PC-9 (cell line): ENCODE measurements around the gene TMEM240. TPM values are rescaled to one million over a fixed set of nuclear protein-coding genes. Genes with fewer than 3 reads are reported as not detected.
"Not testable (repeated sequence)": the region's sequence is repeated elsewhere in the genome, so short reads cannot be mapped to it uniquely, and the experiment has no call there.

ENCODE experiments used
- BruUV-seq: library from RNA; stranded (reverse); fragments of 400-500 nt; replicated peaks from 2 replicates; lab custom pipeline; 2021; lab: Mats Ljungman, UMichigan
- CTCF ChIA-PET: fragments of 300-600 bp; sonication (Branson Sonifier 250); formaldehyde crosslinking; loops from one replicate; lab custom pipeline; 2022; ENCODE audit warnings: antibody characterized with exemption; lab: Charles Lee
- POLR2A ChIA-PET: fragments of 300-600 bp; sonication (Branson Sonifier 250); formaldehyde crosslinking; loops from one replicate; lab custom pipeline; 2022; ENCODE audit warnings: antibody characterized with exemption; ENCODE audit not compliant: unreplicated experiment; lab: Charles Lee
- DNase-seq, 2 experiments: peaks; one replicate each; pipeline versions ENCODE4 v3.0.0 to v3.0.0-alpha.2; 2015 to 2022; ENCODE audit warnings: mixed read lengths in 1 of 2
- H2AFZ ChIP-seq: fragments of 200-600 bp; sonication (generic); 2 replicates; pipeline ENCODE4 v1.8.1; 2017; ENCODE audit warnings: antibody characterized with exemption
- H3F3A ChIP-seq: fragments of 200-600 bp; sonication (generic); 2 replicates; pipeline ENCODE4 v1.8.1; 2017; ENCODE audit warnings: antibody characterized with exemption, mild to moderate bottlenecking, low read depth; ENCODE audit not compliant: insufficient read depth
- H3K27ac ChIP-seq: fragments of 200-600 bp; sonication (generic); 2 replicates; pipeline ENCODE4 v1.6.1; 2016; ENCODE audit warnings: mixed run types
- H3K27me3 ChIP-seq: fragments of 200-600 bp; sonication (generic); 2 replicates; pipeline ENCODE4 v1.6.1; 2016; ENCODE audit warnings: low read depth, mixed run types; ENCODE audit not compliant: insufficient read depth
- H3K36me3 ChIP-seq: fragments of 200-600 bp; sonication (generic); 2 replicates; pipeline ENCODE4 v1.6.1; 2016; ENCODE audit warnings: low read depth, mixed run types
- H3K4me1 ChIP-seq: fragments of 200-600 bp; sonication (generic); replicated peaks from 2 replicates; pipeline ENCODE4 v1.6.1; 2016; ENCODE audit warnings: mixed run types; ENCODE audit not compliant: insufficient read depth
- H3K4me2 ChIP-seq: fragments of 200-600 bp; sonication (generic); 2 replicates; pipeline ENCODE4 v1.6.1; 2017; ENCODE audit warnings: mixed run types
- H3K4me3 ChIP-seq: fragments of 200-600 bp; sonication (generic); 2 replicates; pipeline ENCODE4 v1.6.1; 2016; ENCODE audit warnings: mixed run types
- H3K79me2 ChIP-seq: fragments of 200-600 bp; sonication (generic); 2 replicates; pipeline ENCODE4 v1.6.1; 2017; ENCODE audit warnings: low read depth, mixed run types
- H3K9me2 ChIP-seq: fragments of 200-600 bp; sonication (generic); 2 replicates; pipeline ENCODE4 v1.8.1; 2017; ENCODE audit warnings: mild to moderate bottlenecking; ENCODE audit not compliant: insufficient read depth
- H3K9me3 ChIP-seq: fragments of 200-600 bp; sonication (generic); 2 replicates; pipeline ENCODE4 v1.8.1; 2016; ENCODE audit warnings: low read depth; ENCODE audit not compliant: insufficient read depth
- H4K20me1 ChIP-seq: fragments of 200-600 bp; sonication (generic); 2 replicates; pipeline ENCODE4 v1.8.1; 2017; ENCODE audit not compliant: insufficient read depth
- EZH2 ChIP-seq: fragments of 200-600 bp; sonication (generic); IDR thresholded peaks from 2 replicates; pipeline ENCODE4 v1.8.0; 2017; ENCODE audit warnings: antibody characterized with exemption, low read depth
- intact Hi-C: fragments of 100-400 bp; cut with micrococcal nuclease; formaldehyde crosslinking; loops from one replicate; pipeline ENCODE4 v1.10.0; 2022; ENCODE audit not compliant: unreplicated experiment
- total RNA-seq: library from RNA; stranded (reverse); gene quantifications from 2 replicates; pipeline ENCODE4 v1.2.3, GENCODE V29; 2021
- TF ChIP-seq, protein P1 (sequence below): fragments of 200-600 bp; sonication (generic); conservative IDR thresholded peaks from 2 replicates; pipeline ENCODE4 v1.6.1; 2017; ENCODE audit warnings: mixed run types, antibody characterized with exemption, mild to moderate bottlenecking, moderate library complexity

TMEM240 gene
- total RNA-seq, 1 experiment from 2014 or later = 8.3 TPM

DNA sequence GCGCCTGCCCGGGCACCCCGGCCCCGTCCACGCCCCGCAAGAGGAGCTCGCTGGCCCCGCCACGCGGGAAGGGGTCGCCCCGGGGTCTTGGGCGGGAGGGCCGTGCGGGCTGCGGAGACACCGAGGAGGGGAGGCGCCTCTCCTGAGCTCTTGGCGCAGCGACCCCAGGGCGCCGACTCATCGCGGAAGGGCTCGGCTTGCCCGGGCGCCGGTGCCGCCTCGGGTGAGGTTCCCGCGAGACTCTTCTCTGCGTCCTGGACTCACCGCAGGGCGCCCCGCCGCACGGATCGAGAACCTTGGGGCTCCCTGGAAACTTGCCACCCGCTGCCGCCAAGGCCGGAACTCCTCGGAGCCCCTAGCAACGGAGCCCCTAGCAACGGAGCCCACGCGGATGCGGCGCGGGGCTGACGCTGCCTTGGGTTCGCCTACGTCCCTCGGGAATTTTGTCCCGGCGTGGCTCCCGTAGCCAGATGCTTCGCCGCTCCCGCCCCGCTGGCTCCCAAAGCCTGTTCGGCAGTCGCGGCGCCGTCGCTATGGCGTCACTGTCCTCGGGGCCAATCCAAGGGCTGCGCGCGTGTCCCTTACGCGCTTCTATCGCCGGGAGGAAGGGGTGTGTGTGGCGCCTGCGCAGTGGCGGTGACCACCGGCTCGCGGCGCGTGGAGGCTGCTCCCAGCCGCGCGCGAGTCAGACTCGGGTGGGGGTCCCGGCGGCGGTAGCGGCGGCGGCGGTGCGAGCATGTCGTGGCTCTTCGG, 28.7 kb downstream of the TMEM240 start, which contains the start of gene ATAD3A:
ATAD3A (plus strand) TSS at position 630 of the 753 bp plus-strand sequence; CDS start at position 737, 107 bp downstream.
- 0 out of 2 replicates have a peak, but pooled peaks cover 3% of the 10 kb centered on the region for H3K36me3 ChIP-seq
- H3K27ac ChIP-seq = peak within 1 kb of the TSS; percentile 76
- peak within 1 kb of the TSS; percentile 85 for H3K4me3 ChIP-seq
- TF ChIP-seq, protein P1, sequence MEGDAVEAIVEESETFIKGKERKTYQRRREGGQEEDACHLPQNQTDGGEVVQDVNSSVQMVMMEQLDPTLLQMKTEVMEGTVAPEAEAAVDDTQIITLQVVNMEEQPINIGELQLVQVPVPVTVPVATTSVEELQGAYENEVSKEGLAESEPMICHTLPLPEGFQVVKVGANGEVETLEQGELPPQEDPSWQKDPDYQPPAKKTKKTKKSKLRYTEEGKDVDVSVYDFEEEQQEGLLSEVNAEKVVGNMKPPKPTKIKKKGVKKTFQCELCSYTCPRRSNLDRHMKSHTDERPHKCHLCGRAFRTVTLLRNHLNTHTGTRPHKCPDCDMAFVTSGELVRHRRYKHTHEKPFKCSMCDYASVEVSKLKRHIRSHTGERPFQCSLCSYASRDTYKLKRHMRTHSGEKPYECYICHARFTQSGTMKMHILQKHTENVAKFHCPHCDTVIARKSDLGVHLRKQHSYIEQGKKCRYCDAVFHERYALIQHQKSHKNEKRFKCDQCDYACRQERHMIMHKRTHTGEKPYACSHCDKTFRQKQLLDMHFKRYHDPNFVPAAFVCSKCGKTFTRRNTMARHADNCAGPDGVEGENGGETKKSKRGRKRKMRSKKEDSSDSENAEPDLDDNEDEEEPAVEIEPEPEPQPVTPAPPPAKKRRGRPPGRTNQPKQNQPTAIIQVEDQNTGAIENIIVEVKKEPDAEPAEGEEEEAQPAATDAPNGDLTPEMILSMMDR = no peak
- TF ChIP-seq EZH2 = no peak
- H3K79me2 ChIP-seq = peaks cover 34% of the 10 kb centered on the region
- ChIA-PET CTCF (interaction anchor here (0.6 kb wide), 1 partner anchor 221 kb away, joined by 4 read pairs; no protein-coding TSS in a partner anchor), POLR2A (interaction anchor here (0.7 kb wide), 1 partner anchor 14 kb away, joined by 4 read pairs; no protein-coding TSS in a partner anchor)
- peaks cover 6% of the 10 kb centered on the region for H3K4me1 ChIP-seq
- H3K4me2 ChIP-seq = peak within 1 kb of the TSS; percentile 85
- H3F3A ChIP-seq = peaks cover 4% of the 10 kb centered on the region; the same call in 1 of the 2 replicates
- no TSS peak for BruUV-seq
- H4K20me1 ChIP-seq = no peaks in the 10 kb centered on the region
- peak; percentile 89 to 96 for DNase-seq
- intact Hi-C loops = loop anchor here (5.0 kb wide), 1 partner anchor 396 kb away; no protein-coding TSS in a partner anchor
- H3K9me3 ChIP-seq = no peaks in the 10 kb centered on the region
- no peaks in the 10 kb centered on the region for H3K27me3 ChIP-seq
- peak within 1 kb of the TSS; percentile 82 for H2AFZ ChIP-seq
- H3K9me2 ChIP-seq = no peaks in the 10 kb centered on the region

DNA sequence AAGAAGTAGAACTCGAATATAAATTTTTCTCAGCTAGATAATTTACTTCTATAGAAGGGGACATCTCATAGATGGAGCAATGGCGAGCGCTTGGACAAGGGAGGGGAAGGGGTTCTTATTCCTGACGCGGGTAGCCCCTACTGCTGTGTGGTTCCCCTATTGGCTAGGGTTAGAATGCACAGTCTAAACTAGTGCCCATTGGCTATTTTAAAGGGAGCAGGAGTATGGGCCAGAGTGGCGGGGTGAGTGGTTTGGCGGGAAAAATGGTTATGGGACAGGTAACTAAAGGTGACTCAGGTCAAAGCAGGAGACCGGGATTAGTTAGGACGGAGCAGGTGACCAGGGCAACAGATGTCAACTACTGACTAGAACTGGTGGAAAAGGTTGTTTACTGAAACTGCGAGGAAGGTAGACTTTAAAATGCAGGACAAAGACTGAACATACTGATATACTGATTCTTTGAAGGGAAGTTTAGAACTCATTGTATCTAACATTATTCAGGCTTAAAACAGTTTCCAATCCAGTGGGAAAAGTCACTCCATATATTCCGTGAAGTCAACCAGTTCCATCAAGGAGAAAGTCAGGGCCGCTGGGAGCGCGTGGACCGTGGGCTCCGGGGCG, 29.4 kb downstream of the TMEM240 start:
- DNase-seq = peak; percentile 11 to 42
- TF ChIP-seq, protein P1 = no peak
- TF ChIP-seq EZH2 = no peak
- peaks cover 7% of the 10 kb centered on the region for H3K4me1 ChIP-seq
- POLR2A ChIA-PET = no interaction called here
- intact Hi-C loops = loop anchor here (5.0 kb wide), 1 partner anchor 396 kb away; no protein-coding TSS in a partner anchor
- H3K4me2 ChIP-seq = peak overlapping the region; percentile 80
- H3K27me3 ChIP-seq = no peaks in the 10 kb centered on the region
- CTCF ChIA-PET = interaction anchor here (0.6 kb wide), 1 partner anchor 221 kb away, joined by 4 read pairs; no protein-coding TSS in a partner anchor
- no peaks in the 10 kb centered on the region for H4K20me1 ChIP-seq
- H3F3A ChIP-seq = peaks cover 8% of the 10 kb centered on the region
- peak overlapping the region; percentile 76 for H3K27ac ChIP-seq
- no peaks in the 10 kb centered on the region for H3K9me3 ChIP-seq
- H2AFZ ChIP-seq = peak overlapping the region; percentile 82
- peak overlapping the region; percentile 85 for H3K4me3 ChIP-seq
- no peaks in the 10 kb centered on the region for H3K9me2 ChIP-seq
- H3K79me2 ChIP-seq = peaks cover 34% of the 10 kb centered on the region
- BruUV-seq = TSS peak; percentile 91
- 0 out of 2 replicates have a peak, but pooled peaks cover 3% of the 10 kb centered on the region for H3K36me3 ChIP-seq

- Histone ChIP-seq H3K4me1 (peaks cover 15% of the 10 kb centered on the region), H3K79me2 (peaks cover 24% of the 10 kb centered on the region), H3F3A (peaks cover 18% of the 10 kb centered on the region)
- POLR2A ChIA-PET, H3K36me3 ChIP-seq, H3K4me2 ChIP-seq, CTCF ChIA-PET, H3K4me3 ChIP-seq, H3K27me3 ChIP-seq, H3K27ac ChIP-seq, H2AFZ ChIP-seq, H3K9me3 ChIP-seq, DNase-seq, H3K9me2 ChIP-seq, BruUV-seq, H4K20me1 ChIP-seq: not testable (repeated sequence)
- intact Hi-C loops = loop anchor here (10.0 kb wide), 2 partner anchors 135 to 205 kb away; partner anchors contain the start of genes ACAP3, AURKAIP1 and PUSL1
Measured at GRCh38 chr1:1509465-1509850, 31.0 kb downstream of the TMEM240 start.

DNA sequence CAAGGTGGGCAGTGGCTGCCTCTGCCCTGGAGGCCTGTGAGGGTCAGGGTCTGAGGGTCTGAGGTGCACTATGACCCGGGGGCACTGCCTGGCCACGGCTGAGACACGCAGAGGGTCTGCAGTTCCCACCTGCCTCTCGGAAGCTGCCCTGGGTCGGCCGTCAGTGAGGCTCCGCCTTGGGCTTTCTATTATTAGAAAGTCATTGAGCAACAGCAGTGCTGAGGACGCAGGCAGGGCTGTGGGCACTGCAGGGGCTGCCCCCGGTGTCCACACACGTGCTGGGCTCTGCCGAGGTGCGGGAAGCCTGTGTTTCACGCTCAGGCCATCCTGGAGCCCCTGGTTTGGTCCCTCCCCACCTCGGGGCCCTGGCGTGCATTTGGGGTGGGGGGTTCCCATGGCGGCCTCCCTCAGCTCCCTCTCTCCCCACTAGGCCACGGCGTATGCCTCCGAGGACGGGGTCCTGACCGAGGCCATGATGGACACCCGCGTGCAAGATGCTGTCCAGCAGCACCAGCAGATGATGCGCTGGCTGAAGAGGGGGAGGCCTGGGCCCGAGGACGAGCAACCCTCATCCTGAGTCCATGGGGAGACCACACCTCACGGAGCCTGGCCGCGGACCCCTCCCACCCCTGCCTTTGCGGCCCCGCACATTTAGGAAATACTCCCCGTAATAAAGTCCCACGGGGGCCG, 31.5 kb downstream of the TMEM240 start:
- not testable (repeated sequence) for BruUV-seq

More for the DNA sequence above, 31.5 kb downstream of the TMEM240 start:
- DNase-seq, H3K27me3 ChIP-seq, H2AFZ ChIP-seq, CTCF ChIA-PET, H3K36me3 ChIP-seq, H3K27ac ChIP-seq, H3K4me2 ChIP-seq, H3K4me3 ChIP-seq, POLR2A ChIA-PET, H3K9me3 ChIP-seq, H3K9me2 ChIP-seq, H4K20me1 ChIP-seq: not testable (repeated sequence)
- intact Hi-C loops = loop anchor here (10.0 kb wide), 2 partner anchors 134 to 204 kb away; partner anchors contain the start of genes ACAP3, AURKAIP1 and PUSL1
- H3K79me2 ChIP-seq = peaks cover 20% of the 10 kb centered on the region
- peaks cover 24% of the 10 kb centered on the region for H3F3A ChIP-seq
- H3K4me1 ChIP-seq = peaks cover 17% of the 10 kb centered on the region
